Skin of body (tissue), 2 donors: ENCODE results near the gene PRRC2A. TPM values are rescaled to one million over a fixed set of nuclear protein-coding genes. Genes with fewer than 3 reads are reported as not detected.

Experiments
- DNase-seq: peaks from one replicate; lab custom pipeline; 2025; lab: John Stamatoyannopoulos, UW
- total RNA-seq: library from RNA; depleted of rRNA; stranded (reverse); fragments of >200 nt; gene quantifications from one replicate; pipeline ENCODE4 v1.2.3, GENCODE V29; 2014

The PRRC2A gene
- total RNA-seq, 1 donor from 2014 or later: 49.6 TPM

- DNase-seq: no peak
Observed at GRCh38 chr6:31622684-31623091, 2.2 kb downstream of the PRRC2A start.

- no peak for DNase-seq
Observed at GRCh38 chr6:31624070-31624469, 3.6 kb downstream of the PRRC2A start.

GRCh38 chr6:31626952-31627351 lies 6.4 kb downstream of the PRRC2A start:
- no peak for DNase-seq

- DNase-seq: no peak
Observed at GRCh38 chr6:31627690-31628287, 7.3 kb downstream of the PRRC2A start.

- no peak for DNase-seq
Observed at GRCh38 chr6:31629014-31629413, 8.5 kb downstream of the PRRC2A start.

- DNase-seq: no peak
Observed at GRCh38 chr6:31630177-31630934, 9.8 kb downstream of the PRRC2A start.

GRCh38 chr6:31631209-31631608 lies 10.7 kb downstream of the PRRC2A start:
- DNase-seq: no peak

GRCh38 chr6:31631681-31632278 lies 11.3 kb downstream of the PRRC2A start:
- DNase-seq: no peak

GRCh38 chr6:31632279-31632946 lies 11.9 kb downstream of the PRRC2A start:
- DNase-seq: no peak

- no peak for DNase-seq
Observed at GRCh38 chr6:31633447-31633846, 12.9 kb downstream of the PRRC2A start.

GRCh38 chr6:31634131-31634530 lies 13.6 kb downstream of the PRRC2A start:
- DNase-seq: no peak

- DNase-seq: no peak
Observed at GRCh38 chr6:31634969-31635575, 14.6 kb downstream of the PRRC2A start.

GRCh38 chr6:31636698-31637596 lies 16.4 kb downstream of the PRRC2A start:
- DNase-seq: no peak

- DNase-seq: no peak
Observed at GRCh38 chr6:31639043-31639442, 18.5 kb downstream of the PRRC2A start.

GRCh38 chr6:31639449-31639861 lies 18.9 kb downstream of the PRRC2A start:
- DNase-seq: no peak

GRCh38 chr6:31640612-31641011 lies 20.1 kb downstream of the PRRC2A start:
- no peak for DNase-seq

- DNase-seq: no peak
Observed at GRCh38 chr6:31641370-31641769, 20.9 kb downstream of the PRRC2A start.

- DNase-seq: no peak
Observed at GRCh38 chr6:31642798-31643570, 22.5 kb downstream of the PRRC2A start.

GRCh38 chr6:31643818-31644454 lies 23.4 kb downstream of the PRRC2A start:
- DNase-seq: no peak
